Natural killer cell (primary cell): ENCODE results near the gene SLC38A3. TPM values are rescaled to one million over a fixed set of nuclear protein-coding genes. Genes with fewer than 3 reads are reported as not detected.
A peak's percentile ranks its signal among the peaks of the same experiment; 100 is the strongest.
"Not testable (repeated sequence)": the region's sequence is repeated elsewhere in the genome, so short reads cannot be mapped to it uniquely, and the experiment has no call there.

Source experiments
- ATAC-seq, 3 donors: fragments of 150-1000 bp in 2 of 3; fragments of 200-7000 bp in 1 of 3; cut with Tn5 transposase; 1 replicate in 1 of 3; 2 replicates in 2 of 3; pipeline ENCODE4 v1.10.0; 2021; ENCODE audit warnings: mild to moderate bottlenecking in 2 of 3, moderate library complexity in 2 of 3
- DNase-seq, 2 donors: peaks; one replicate each; pipeline versions ENCODE4 v3.0.0 to v3.0.0-alpha.2; 2013 to 2021; ENCODE audit warnings: mixed read lengths in 1 of 2
- H3K27ac ChIP-seq: one replicate; pipeline ENCODE4 v1.5.1; 2013; ENCODE audit warnings: mild to moderate bottlenecking, low read length
- H3K27me3 ChIP-seq: one replicate; pipeline ENCODE4 v1.6.1; 2013; ENCODE audit warnings: low read length; ENCODE audit not compliant: control insufficient read depth, insufficient read depth
- H3K36me3 ChIP-seq: one replicate; pipeline ENCODE4 v1.6.1; 2013; ENCODE audit warnings: low read length; ENCODE audit not compliant: control insufficient read depth, insufficient read depth
- H3K4me1 ChIP-seq: one replicate; pipeline ENCODE4 v1.6.1; 2013; ENCODE audit warnings: low read length; ENCODE audit not compliant: control insufficient read depth, insufficient read depth
- H3K4me3 ChIP-seq: one replicate; pipeline ENCODE4 v1.5.1; 2013; ENCODE audit warnings: low read length
- H3K9me3 ChIP-seq: one replicate; pipeline ENCODE4 v1.6.1; 2013; ENCODE audit warnings: low read length; ENCODE audit not compliant: control insufficient read depth, insufficient read depth
- H3K27ac Mint-ChIP-seq, 2 donors: one replicate each; pipeline ENCODE4 v1.8.0; 2022; ENCODE audit warnings: mild to moderate bottlenecking in 2 of 2, mixed read lengths in 2 of 2, moderate library complexity in 1 of 2
- H3K27me3 Mint-ChIP-seq, 2 donors: one replicate each; pipeline ENCODE4 v1.8.0; 2022; ENCODE audit warnings: low read depth in 2 of 2, mixed read lengths in 2 of 2
- H3K36me3 Mint-ChIP-seq: one replicate; pipeline ENCODE4 v1.8.0; 2022; ENCODE audit warnings: mixed read lengths
- H3K4me1 Mint-ChIP-seq, 2 donors: one replicate each; pipeline ENCODE4 v1.8.0; 2022; ENCODE audit warnings: mixed read lengths in 2 of 2
- H3K4me3 Mint-ChIP-seq: one replicate; pipeline ENCODE4 v1.8.0; 2022; ENCODE audit warnings: mild to moderate bottlenecking, moderate library complexity, mixed read lengths
- H3K9me3 Mint-ChIP-seq, 2 donors: one replicate each; pipeline ENCODE4 v1.8.0; 2022; ENCODE audit warnings: mixed read lengths in 2 of 2
- CTCF ChIP-seq: fragments of 200-600 bp; IDR thresholded peaks from one replicate; pipeline ENCODE4 v1.8.0; 2022; ENCODE audit warnings: antibody characterized with exemption
- WGBS: methylation state at CpG from one replicate; pipeline ENCODE4 v1.1.7; 2013; ENCODE audit warnings: missing lambda C conversion rate; ENCODE audit not compliant: insufficient coverage; 5-methylcytosine and 5-hydroxymethylcytosine counted together
- intact Hi-C: fragments of 100-400 bp; cut with micrococcal nuclease; formaldehyde crosslinking; loops from one replicate; pipeline ENCODE4 v1.14.2; 2022
- total RNA-seq, 4 donors: library from RNA; stranded (reverse); fragments of 120-200 nt in 1 of 4; gene quantifications; one replicate each; pipeline versions ENCODE4 v1.2.3 to v1.2.4, GENCODE V29; 2013 to 2022

The SLC38A3 gene
- total RNA-seq, 3 donors from 2014 or later (not counting 1 experiment from before 2014, with no cell fraction given), result 0.82 TPM; not detected in 2

- DNase-seq (peak; percentile 39 to 65), ATAC-seq (peak in 2 of 3 donors; percentile 11 to 44)
- Mint-ChIP-seq H3K4me3 (peak overlapping the region; percentile 83), H3K36me3 (no peaks in the 10 kb centered on the region), H3K4me1 (peaks cover 71 to 88% of the 10 kb centered on the region in 2 donors), H3K27me3 (no peaks in the 10 kb centered on the region), H3K27ac (peak overlapping the region; percentile 95), H3K9me3 (no peaks in the 10 kb centered on the region)
- H3K4me3 ChIP-seq, result no peak overlapping the region
- WGBS, result 14% methylated on average over 14 of the region's 14 CpGs
- peaks cover 32% of the 10 kb centered on the region for H3K36me3 ChIP-seq
- no peak for TF ChIP-seq CTCF
- H3K27me3 ChIP-seq, result no peaks in the 10 kb centered on the region
- peak overlapping the region; percentile 86 for H3K27ac ChIP-seq
- intact Hi-C loops, result no loop called here
- peaks cover 100% of the 10 kb centered on the region for H3K4me1 ChIP-seq
- no peaks in the 10 kb centered on the region for H3K9me3 ChIP-seq
Measured at GRCh38 chr3:50242851-50243542, 37.9 kb downstream of the SLC38A3 start.

GRCh38 chr3:50243543-50243895 lies 38.4 kb downstream of the SLC38A3 start:
- intact Hi-C loops, result no loop called here
- 90% methylated on average over 4 of the region's 4 CpGs for WGBS
- no peaks in the 10 kb centered on the region for H3K36me3 Mint-ChIP-seq
- TF ChIP-seq CTCF, result no peak
- Histone ChIP-seq H3K27me3 (no peaks in the 10 kb centered on the region), H3K4me1 (peaks cover 100% of the 10 kb centered on the region), H3K36me3 (peaks cover 36% of the 10 kb centered on the region), H3K4me3 (no peak overlapping the region), H3K9me3 (no peaks in the 10 kb centered on the region), H3K27ac (peak overlapping the region; percentile 86)
- H3K4me1 Mint-ChIP-seq, result peaks cover 69 to 87% of the 10 kb centered on the region in 2 donors
- no peaks in the 10 kb centered on the region for H3K27me3 Mint-ChIP-seq
- DNase-seq (no peak), ATAC-seq (no peak)
- no peaks in the 10 kb centered on the region for H3K9me3 Mint-ChIP-seq
- peak overlapping the region; percentile 64 for H3K4me3 Mint-ChIP-seq
- peak overlapping the region; percentile 95 for H3K27ac Mint-ChIP-seq

DNA sequence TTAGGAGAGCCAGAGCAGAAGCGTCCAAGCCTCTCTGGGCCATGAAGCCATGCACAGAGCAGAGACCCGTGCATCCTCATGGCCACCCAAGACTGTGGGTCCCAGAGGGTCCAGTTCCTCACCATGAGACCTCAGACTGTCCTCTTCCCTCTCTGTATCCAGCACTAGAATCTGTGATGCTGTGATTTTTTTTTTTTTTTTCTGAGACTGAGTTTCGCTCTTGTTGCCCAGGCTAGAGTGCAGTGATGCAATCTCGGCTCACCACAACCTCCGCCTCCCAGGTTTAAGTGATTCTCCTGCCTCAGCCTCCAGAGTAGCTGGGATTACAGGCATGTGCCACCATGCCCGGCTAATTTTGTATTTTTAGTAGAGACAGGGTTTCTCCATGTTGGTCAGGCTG lies 39.7 kb downstream of the SLC38A3 start:
- H3K27me3 Mint-ChIP-seq, H3K36me3 Mint-ChIP-seq, H3K9me3 Mint-ChIP-seq, ATAC-seq, H3K27me3 ChIP-seq, DNase-seq, H3K4me3 ChIP-seq, H3K9me3 ChIP-seq, intact Hi-C loops: not testable (repeated sequence)
- 59% methylated on average over 5 of the region's 6 CpGs for WGBS
- Mint-ChIP-seq H3K4me1 (peaks cover 61 to 84% of the 10 kb centered on the region in 2 donors), H3K4me3 (peak overlapping the region; percentile 53), H3K27ac (peak overlapping the region; percentile 95)
- Histone ChIP-seq H3K36me3 (peaks cover 23% of the 10 kb centered on the region), H3K4me1 (peaks cover 100% of the 10 kb centered on the region), H3K27ac (peak overlapping the region; percentile 59)

- TF ChIP-seq CTCF, result no peak
- Histone ChIP-seq H3K9me3 (no peaks in the 10 kb centered on the region), H3K27me3 (no peaks in the 10 kb centered on the region), H3K36me3 (peaks cover 19% of the 10 kb centered on the region), H3K4me1 (peaks cover 100% of the 10 kb centered on the region), H3K4me3 (no peak overlapping the region), H3K27ac (peak overlapping the region; percentile 85)
- no peaks in the 10 kb centered on the region for H3K9me3 Mint-ChIP-seq
- no peak for DNase-seq
- H3K4me1 Mint-ChIP-seq, result peaks cover 62 to 84% of the 10 kb centered on the region in 2 donors
- intact Hi-C loops, result no loop called here
- no peaks in the 10 kb centered on the region for H3K36me3 Mint-ChIP-seq
- no peaks in the 10 kb centered on the region for H3K27me3 Mint-ChIP-seq
- peak overlapping the region; percentile 53 for H3K4me3 Mint-ChIP-seq
- WGBS, result 77% methylated on average over 16 of the region's 16 CpGs
- ATAC-seq, result no peak
- H3K27ac Mint-ChIP-seq, result peak overlapping the region; percentile 95
Measured at GRCh38 chr3:50245251-50245745, 40.2 kb downstream of the SLC38A3 start.
